Measurements from ENCODE around the gene ITIH1.

Gene ITIH1

DNA sequence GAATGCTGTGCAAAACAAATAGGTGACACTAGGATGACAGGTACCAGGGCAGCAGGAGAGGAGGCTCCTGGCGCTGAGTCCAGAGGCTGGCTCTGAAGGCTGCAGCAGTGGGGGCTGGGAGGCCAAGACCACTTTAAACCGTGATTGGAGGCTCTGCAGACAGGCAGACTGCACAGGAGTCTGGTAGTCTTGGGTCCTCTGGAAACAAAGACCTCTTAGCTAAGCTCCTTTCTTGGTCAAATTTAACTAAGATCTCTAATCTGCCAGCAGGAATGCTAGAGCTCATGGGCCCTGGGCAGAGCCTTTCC lies 61.8 kb downstream of the ITIH1 start:
- DNase-seq (ENCODE audit: low spot score), result no peak

- DNase-seq (ENCODE audit: low spot score), result no peak
Measured at GRCh38 chr3:52839892-52840545, 62.6 kb downstream of the ITIH1 start.

GRCh38 chr3:52841211-52841980 lies 64.0 kb downstream of the ITIH1 start:
- no peak for DNase-seq (ENCODE audit: low spot score)
